Progenitor cell of endocrine pancreas (in vitro differentiated cells): ENCODE results near the gene PLAAT4. TPM values are rescaled to one million over a fixed set of nuclear protein-coding genes. Genes with fewer than 3 reads are reported as not detected.

Experiments
- DNase-seq: peaks from one replicate; pipeline ENCODE4 v3.0.0; 2021; ENCODE audit warnings: low spot score; ENCODE audit not compliant: unreplicated experiment
- H3K27ac Mint-ChIP-seq: 2 replicates; pipeline ENCODE4 v1.8.0; 2021; ENCODE audit warnings: mild to moderate bottlenecking, moderate library complexity, mixed read lengths
- H3K27me3 Mint-ChIP-seq: 2 replicates; pipeline ENCODE4 v1.8.0; 2021; ENCODE audit warnings: mixed read lengths
- H3K36me3 Mint-ChIP-seq: 2 replicates; pipeline ENCODE4 v1.8.0; 2022; ENCODE audit warnings: mixed read lengths; ENCODE audit not compliant: insufficient read depth
- H3K4me1 Mint-ChIP-seq: 2 replicates; pipeline ENCODE4 v1.8.0; 2021; ENCODE audit warnings: low read depth, mixed read lengths
- H3K4me3 Mint-ChIP-seq: 2 replicates; pipeline ENCODE4 v1.8.0; 2021; ENCODE audit warnings: low read depth, mild to moderate bottlenecking, moderate library complexity, mixed read lengths
- H3K9me3 Mint-ChIP-seq: 2 replicates; pipeline ENCODE4 v1.8.0; 2021; ENCODE audit warnings: low read depth, mixed read lengths
- CTCF ChIP-seq: fragments of 200-600 bp; sonication (generic); IDR thresholded peaks from one replicate; pipeline ENCODE4 v1.5.0; 2021; ENCODE audit warnings: antibody characterized with exemption, mild to moderate bottlenecking; ENCODE audit not compliant: unreplicated experiment
- long read RNA-seq: library from polyadenylated mRNA; unstranded; transcript quantifications from one replicate; pipeline ENCODE4 v2.0.0, GENCODE V29; 2020
- total RNA-seq: library from RNA; stranded (reverse); gene quantifications from 2 replicates; pipeline ENCODE4 v1.2.1, GENCODE V29; 2021

PLAAT4 gene
- total RNA-seq = 0.42 TPM in 1 of 2 replicates, not detected in the other
- long read RNA-seq = 0 reads

GRCh38 chr11:63536669-63537292 is at the start of gene PLAAT4:
PLAAT4 (plus strand) TSS chr11:63536808; CDS start chr11:63536869, 61 bp downstream.
- Mint-ChIP-seq H3K27me3 (no peaks in the 10 kb centered on the region), H3K9me3 (no peaks in the 10 kb centered on the region), H3K27ac (peak within 1 kb of the TSS; percentile 49), H3K4me3 (no peak within 1 kb of the TSS), H3K4me1 (peaks cover 21% of the 10 kb centered on the region), H3K36me3 (no peaks in the 10 kb centered on the region)
- no peak for TF ChIP-seq CTCF
- no peak for DNase-seq

- peak overlapping the region; percentile 92 for H3K4me3 Mint-ChIP-seq
- no peak for DNase-seq
- TF ChIP-seq CTCF = no peak
- peak overlapping the region; percentile 62 for H3K27ac Mint-ChIP-seq
- H3K27me3 Mint-ChIP-seq = no peaks in the 10 kb centered on the region
- H3K4me1 Mint-ChIP-seq = peaks cover 38% of the 10 kb centered on the region
- H3K9me3 Mint-ChIP-seq = peaks cover 29% of the 10 kb centered on the region
- peaks cover 35% of the 10 kb centered on the region for H3K36me3 Mint-ChIP-seq
Observed at GRCh38 chr11:63488789-63489188, 47.8 kb upstream of the PLAAT4 start.

- no peaks in the 10 kb centered on the region for H3K27me3 Mint-ChIP-seq
- peak; percentile 41 for TF ChIP-seq CTCF
- H3K27ac Mint-ChIP-seq = peak overlapping the region; percentile 91
- H3K36me3 Mint-ChIP-seq = peaks cover 25% of the 10 kb centered on the region
- peaks cover 49% of the 10 kb centered on the region for H3K4me1 Mint-ChIP-seq
- DNase-seq = no peak
- H3K4me3 Mint-ChIP-seq = peak overlapping the region; percentile 92
- peaks cover 22% of the 10 kb centered on the region for H3K9me3 Mint-ChIP-seq
Observed at GRCh38 chr11:63489879-63490278, 46.7 kb upstream of the PLAAT4 start.

GRCh38 chr11:63490551-63491239 is 45.9 kb upstream of the PLAAT4 start, which contains the start of gene PLAAT5:
PLAAT5 (minus strand) TSS chr11:63491167; CDS start chr11:63491034, 133 bp downstream.
- peaks cover 15% of the 10 kb centered on the region for H3K9me3 Mint-ChIP-seq
- TF ChIP-seq CTCF = no peak
- H3K27ac Mint-ChIP-seq = peak within 1 kb of the TSS; percentile 94
- DNase-seq = peak; percentile 37
- peaks cover 56% of the 10 kb centered on the region for H3K4me1 Mint-ChIP-seq
- peaks cover 17% of the 10 kb centered on the region for H3K36me3 Mint-ChIP-seq
- H3K27me3 Mint-ChIP-seq = no peaks in the 10 kb centered on the region
- H3K4me3 Mint-ChIP-seq = peak within 1 kb of the TSS; percentile 92

- peaks cover 56% of the 10 kb centered on the region for H3K4me1 Mint-ChIP-seq
- H3K4me3 Mint-ChIP-seq = peak overlapping the region; percentile 92
- DNase-seq = no peak
- H3K9me3 Mint-ChIP-seq = peaks cover 10% of the 10 kb centered on the region
- peak overlapping the region; percentile 94 for H3K27ac Mint-ChIP-seq
- H3K27me3 Mint-ChIP-seq = no peaks in the 10 kb centered on the region
- peaks cover 12% of the 10 kb centered on the region for H3K36me3 Mint-ChIP-seq
- no peak for TF ChIP-seq CTCF
Observed at GRCh38 chr11:63491240-63491587, 45.4 kb upstream of the PLAAT4 start.
